ENCODE measurements around the gene AUTS2.

The AUTS2 gene

GRCh38 chr7:69743436-69743835 lies 145.2 kb downstream of the AUTS2 start:
- POLR2A ChIA-PET = no interaction called here
- CTCF ChIA-PET = interaction anchor here (1.2 to 1.3 kb wide), 2 partner anchors 38 to 370 kb away, joined by 3 to 4 read pairs; no protein-coding TSS in a partner anchor
- TF ChIP-seq ELF4 (IDR thresholded peaks at IDR 0.05) (no peak), ARNT (IDR thresholded peaks at IDR 0.05) (no peak), ZNF384 (IDR thresholded peaks at IDR 0.05) (no peak), L3MBTL2 (conservative IDR thresholded peaks at IDR 0.05) (no peak)
- DNase-seq (ENCODE audit: extremely low spot score) = no peak

GRCh38 chr7:69744026-69744425 lies 145.8 kb downstream of the AUTS2 start:
- CTCF ChIA-PET = interaction anchor here (0.7 to 1.2 kb wide), 2 partner anchors 140 to 370 kb away, joined by 4 read pairs; no protein-coding TSS in a partner anchor
- TF ChIP-seq HDGF (IDR thresholded peaks at IDR 0.05; ENCODE audit: borderline replicate concordance) (no peak), ELF4 (IDR thresholded peaks at IDR 0.05) (no peak), SP1 (IDR thresholded peaks at IDR 0.05) (no peak), FOXM1 (IDR thresholded peaks at IDR 0.05; ENCODE audit: borderline replicate concordance) (no peak), ZNF384 (IDR thresholded peaks at IDR 0.05) (no peak), SUZ12 (IDR thresholded peaks at IDR 0.05) (no peak), LEF1 (IDR thresholded peaks at IDR 0.05; ENCODE audit: borderline replicate concordance) (no peak), L3MBTL2 (conservative IDR thresholded peaks at IDR 0.05) (no peak), BHLHE40 (IDR thresholded peaks at IDR 0.05; ENCODE audit: borderline replicate concordance) (no peak), ARNT (IDR thresholded peaks at IDR 0.05) (no peak), PKNOX1 (IDR thresholded peaks at IDR 0.05) (no peak)

GRCh38 chr7:69746383-69746782 lies 148.1 kb downstream of the AUTS2 start:
- ChIA-PET CTCF (no interaction called here), POLR2A (no interaction called here)
- TF ChIP-seq FOXA1 (IDR thresholded peaks at IDR 0.05) (no peak), L3MBTL2 (conservative IDR thresholded peaks at IDR 0.05) (no peak), NFRKB (IDR thresholded peaks at IDR 0.05) (no peak), CTBP1 (IDR thresholded peaks at IDR 0.05; ENCODE audit: borderline replicate concordance) (no peak), BHLHE40 (IDR thresholded peaks at IDR 0.05; ENCODE audit: borderline replicate concordance) (no peak), PKNOX1 (IDR thresholded peaks at IDR 0.05) (no peak), LEF1 (IDR thresholded peaks at IDR 0.05; ENCODE audit: borderline replicate concordance) (no peak), ARNT (IDR thresholded peaks at IDR 0.05) (no peak), SP1 (IDR thresholded peaks at IDR 0.05) (no peak), TARDBP (IDR thresholded peaks at IDR 0.05) (no peak), HDGF (IDR thresholded peaks at IDR 0.05; ENCODE audit: borderline replicate concordance) (no peak), FOXM1 (IDR thresholded peaks at IDR 0.05; ENCODE audit: borderline replicate concordance) (no peak), SUZ12 (IDR thresholded peaks at IDR 0.05) (no peak), FOXK2 (IDR thresholded peaks at IDR 0.05) (no peak), ELF4 (IDR thresholded peaks at IDR 0.05) (no peak), ZNF384 (IDR thresholded peaks at IDR 0.05) (no peak)
- DNase-seq (ENCODE audit: extremely low spot score) = no peak

More at GRCh38 chr7:69744026-69744425, 145.8 kb downstream of the AUTS2 start:
- DNase-seq (ENCODE audit: extremely low spot score) = no peak
- POLR2A ChIA-PET = no interaction called here

GRCh38 chr7:69747144-69747543 lies 148.9 kb downstream of the AUTS2 start:
- ChIA-PET CTCF (no interaction called here), POLR2A (no interaction called here)
- TF ChIP-seq HDGF (IDR thresholded peaks at IDR 0.05; ENCODE audit: borderline replicate concordance) (no peak), FOXA1 (IDR thresholded peaks at IDR 0.05) (no peak), ZNF384 (IDR thresholded peaks at IDR 0.05) (no peak), ELF4 (IDR thresholded peaks at IDR 0.05) (no peak), ARNT (IDR thresholded peaks at IDR 0.05) (no peak), TARDBP (IDR thresholded peaks at IDR 0.05) (no peak), BHLHE40 (IDR thresholded peaks at IDR 0.05; ENCODE audit: borderline replicate concordance) (no peak), L3MBTL2 (conservative IDR thresholded peaks at IDR 0.05) (no peak), CTBP1 (IDR thresholded peaks at IDR 0.05; ENCODE audit: borderline replicate concordance) (no peak), FOXM1 (IDR thresholded peaks at IDR 0.05; ENCODE audit: borderline replicate concordance) (no peak), LEF1 (IDR thresholded peaks at IDR 0.05; ENCODE audit: borderline replicate concordance) (no peak), SP1 (IDR thresholded peaks at IDR 0.05) (no peak), SUZ12 (IDR thresholded peaks at IDR 0.05) (no peak), PKNOX1 (IDR thresholded peaks at IDR 0.05) (no peak), NFRKB (IDR thresholded peaks at IDR 0.05) (no peak), FOXK2 (IDR thresholded peaks at IDR 0.05) (no peak)
- no peak for DNase-seq (ENCODE audit: extremely low spot score)

GRCh38 chr7:69748530-69748929 lies 150.3 kb downstream of the AUTS2 start:
- CTCF ChIA-PET = no interaction called here
- no peak for TF ChIP-seq NFRKB (IDR thresholded peaks at IDR 0.05)
- no peak for TF ChIP-seq FOXM1 (IDR thresholded peaks at IDR 0.05; ENCODE audit: borderline replicate concordance)
- TF ChIP-seq TARDBP (IDR thresholded peaks at IDR 0.05) = no peak
- TF ChIP-seq ELF4 (IDR thresholded peaks at IDR 0.05) = no peak
- TF ChIP-seq FOXA1 (IDR thresholded peaks at IDR 0.05) = no peak
- no peak for TF ChIP-seq ARNT (IDR thresholded peaks at IDR 0.05)
- TF ChIP-seq L3MBTL2 (conservative IDR thresholded peaks at IDR 0.05) = no peak
- no peak for TF ChIP-seq PKNOX1 (IDR thresholded peaks at IDR 0.05)
- TF ChIP-seq LEF1 (IDR thresholded peaks at IDR 0.05; ENCODE audit: borderline replicate concordance) = no peak
- no peak for TF ChIP-seq FOXK2 (IDR thresholded peaks at IDR 0.05)
- no peak for TF ChIP-seq BHLHE40 (IDR thresholded peaks at IDR 0.05; ENCODE audit: borderline replicate concordance)
- no peak for TF ChIP-seq SP1 (IDR thresholded peaks at IDR 0.05)
- TF ChIP-seq SUZ12 (IDR thresholded peaks at IDR 0.05) = no peak
- no peak for TF ChIP-seq ZNF384 (IDR thresholded peaks at IDR 0.05)
- TF ChIP-seq HDGF (IDR thresholded peaks at IDR 0.05; ENCODE audit: borderline replicate concordance) = no peak
- no peak for TF ChIP-seq CTBP1 (IDR thresholded peaks at IDR 0.05; ENCODE audit: borderline replicate concordance)
- POLR2A ChIA-PET = interaction anchor here (1.2 kb wide), 1 partner anchor 9 kb away, joined by 4 read pairs; no protein-coding TSS in a partner anchor
- no peak for DNase-seq (ENCODE audit: extremely low spot score)
